Coronary artery (tissue), 2 donors: ENCODE measurements around the gene CRIP1.

ENCODE experiments used
- DNase-seq: peaks from one replicate; pipeline ENCODE4 v3.0.0-alpha.2; 2017; ENCODE audit warnings: low spot score
- H3K27ac ChIP-seq, 2 donors: fragments of 200-600 bp; sonication (generic); one replicate each; pipeline ENCODE4 v1.5.1; 2016 to 2019
- H3K4me3 ChIP-seq: fragments of 200-600 bp; sonication (generic); 2 replicates; pipeline ENCODE4 v1.5.1; 2016; ENCODE audit warnings: mild to moderate bottlenecking, moderate library complexity
- TF ChIP-seq, protein P1 (sequence below): fragments of 200-600 bp; sonication (generic); IDR thresholded peaks from one replicate; pipeline ENCODE4 v1.5.1; 2019; ENCODE audit warnings: antibody characterized with exemption

CRIP1 gene

GRCh38 chr14:105489542-105490266 lies 3.0 kb downstream of the CRIP1 start:
- TF ChIP-seq, protein P1, sequence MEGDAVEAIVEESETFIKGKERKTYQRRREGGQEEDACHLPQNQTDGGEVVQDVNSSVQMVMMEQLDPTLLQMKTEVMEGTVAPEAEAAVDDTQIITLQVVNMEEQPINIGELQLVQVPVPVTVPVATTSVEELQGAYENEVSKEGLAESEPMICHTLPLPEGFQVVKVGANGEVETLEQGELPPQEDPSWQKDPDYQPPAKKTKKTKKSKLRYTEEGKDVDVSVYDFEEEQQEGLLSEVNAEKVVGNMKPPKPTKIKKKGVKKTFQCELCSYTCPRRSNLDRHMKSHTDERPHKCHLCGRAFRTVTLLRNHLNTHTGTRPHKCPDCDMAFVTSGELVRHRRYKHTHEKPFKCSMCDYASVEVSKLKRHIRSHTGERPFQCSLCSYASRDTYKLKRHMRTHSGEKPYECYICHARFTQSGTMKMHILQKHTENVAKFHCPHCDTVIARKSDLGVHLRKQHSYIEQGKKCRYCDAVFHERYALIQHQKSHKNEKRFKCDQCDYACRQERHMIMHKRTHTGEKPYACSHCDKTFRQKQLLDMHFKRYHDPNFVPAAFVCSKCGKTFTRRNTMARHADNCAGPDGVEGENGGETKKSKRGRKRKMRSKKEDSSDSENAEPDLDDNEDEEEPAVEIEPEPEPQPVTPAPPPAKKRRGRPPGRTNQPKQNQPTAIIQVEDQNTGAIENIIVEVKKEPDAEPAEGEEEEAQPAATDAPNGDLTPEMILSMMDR = peak; percentile 23
- Histone ChIP-seq H3K27ac (peak overlapping the region; percentile 96 to 100), H3K4me3 (peak overlapping the region; percentile 85)
- DNase-seq = peak; percentile 90

- TF ChIP-seq, protein P1 = no peak
- peak overlapping the region; percentile 96 to 100 for H3K27ac ChIP-seq
- peak overlapping the region; percentile 85 for H3K4me3 ChIP-seq
- no peak for DNase-seq
Measured at GRCh38 chr14:105490267-105490571, 3.5 kb downstream of the CRIP1 start.

DNA sequence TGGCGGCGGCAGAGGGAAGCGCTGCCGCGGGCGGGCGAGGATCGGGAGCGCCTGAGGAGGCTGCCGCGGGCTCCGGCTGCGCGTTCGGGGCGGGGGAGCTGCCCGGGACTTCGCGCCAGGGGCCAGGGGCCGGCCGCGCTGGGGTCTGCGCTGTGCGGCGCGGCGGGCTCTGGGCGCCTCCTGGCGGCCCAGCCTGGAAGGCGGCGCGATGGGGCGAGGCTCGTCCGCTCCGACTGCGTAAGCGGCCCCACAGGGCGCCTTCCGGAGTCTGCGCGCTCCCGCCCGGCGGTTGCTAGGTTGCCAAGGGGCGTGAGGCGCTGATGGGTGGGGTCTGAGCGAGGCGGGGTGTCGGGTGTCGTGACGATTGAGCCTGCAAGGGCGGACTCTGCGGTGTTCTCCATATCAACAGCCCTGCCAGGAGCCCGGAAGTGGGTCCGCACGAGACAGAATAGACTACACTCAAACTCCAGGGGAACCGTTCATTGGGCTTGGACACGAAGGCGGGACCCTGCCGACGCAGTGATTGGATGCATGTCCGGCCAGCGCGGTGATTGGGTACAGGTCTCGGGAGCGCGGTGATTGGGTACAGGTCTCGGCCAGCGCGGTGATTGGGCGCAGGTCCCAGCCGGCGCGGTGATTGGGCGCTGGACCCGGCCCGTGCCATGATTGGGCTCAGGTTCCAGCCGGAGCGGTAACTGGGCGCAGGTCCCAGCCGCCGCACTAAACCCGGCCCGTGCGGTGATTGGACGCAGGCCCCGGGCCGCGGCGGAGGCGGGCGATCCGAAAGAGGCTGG lies 4.1 kb downstream of the CRIP1 start, which contains the start of gene TEDC1:
TSS of gene TEDC1 (plus strand) at position 675 of the 794 bp plus-strand sequence. CDS start 130 bp downstream, outside the sequence.
- DNase-seq = peak; percentile 100
- peak within 1 kb of the TSS; percentile 93 for H3K4me3 ChIP-seq
- H3K27ac ChIP-seq = peak within 1 kb of the TSS; percentile 96 to 100
- TF ChIP-seq, protein P1 = peak; percentile 66

DNA sequence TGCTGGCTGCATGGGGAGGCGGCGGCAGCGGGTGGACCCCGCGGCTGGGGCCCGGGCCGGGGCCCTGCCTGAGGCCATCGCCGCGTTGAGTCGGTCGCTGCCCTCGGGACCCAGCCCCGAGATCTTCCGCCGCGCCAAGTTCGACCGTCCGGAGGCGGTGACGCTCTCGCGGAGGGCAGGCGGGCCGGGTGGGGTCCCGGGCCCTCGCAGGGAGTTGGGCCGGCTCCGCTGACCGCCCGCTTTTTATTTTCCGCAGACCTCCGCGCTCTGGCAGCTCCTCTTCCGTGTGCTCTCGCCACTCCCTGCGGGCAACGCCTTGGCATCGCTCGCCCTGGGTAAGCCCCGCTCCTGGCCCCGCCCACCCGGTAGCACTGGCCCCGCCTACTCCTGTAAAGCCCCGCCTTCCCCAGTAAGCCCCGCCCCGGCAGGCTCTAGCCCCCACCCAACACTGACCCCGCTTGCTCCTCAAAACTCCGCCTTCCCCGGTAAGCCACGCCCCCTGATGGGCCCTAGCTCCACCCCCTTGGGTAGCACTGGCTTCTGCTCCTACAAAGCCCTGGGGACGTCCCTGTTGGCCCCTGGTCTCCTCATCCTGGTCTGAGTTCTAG lies 4.8 kb downstream of the CRIP1 start:
- Histone ChIP-seq H3K4me3 (peak overlapping the region; percentile 93), H3K27ac (peak overlapping the region; percentile 7 to 100)
- DNase-seq = peak; percentile 89
- TF ChIP-seq, protein P1 = no peak

GRCh38 chr14:105492031-105492970 lies 5.6 kb downstream of the CRIP1 start:
- TF ChIP-seq, protein P1 = no peak
- peak; percentile 79 for DNase-seq
- H3K4me3 ChIP-seq = peak overlapping the region; percentile 93
- peak overlapping the region in 1 of 2 donors; percentile 100 for H3K27ac ChIP-seq
